CD4-positive, alpha-beta T cell treated with Interleukin-10 for 1 hour (primary cell): ENCODE measurements around the gene ABCB10.
"Not testable (repeated sequence)": the region's sequence is repeated elsewhere in the genome, so short reads cannot be mapped to it uniquely, and the experiment has no call there.

Experiments used
- DNase-seq: peaks from one replicate; pipeline ENCODE4 v3.0.0-alpha.2; 2020

The ABCB10 gene

DNA sequence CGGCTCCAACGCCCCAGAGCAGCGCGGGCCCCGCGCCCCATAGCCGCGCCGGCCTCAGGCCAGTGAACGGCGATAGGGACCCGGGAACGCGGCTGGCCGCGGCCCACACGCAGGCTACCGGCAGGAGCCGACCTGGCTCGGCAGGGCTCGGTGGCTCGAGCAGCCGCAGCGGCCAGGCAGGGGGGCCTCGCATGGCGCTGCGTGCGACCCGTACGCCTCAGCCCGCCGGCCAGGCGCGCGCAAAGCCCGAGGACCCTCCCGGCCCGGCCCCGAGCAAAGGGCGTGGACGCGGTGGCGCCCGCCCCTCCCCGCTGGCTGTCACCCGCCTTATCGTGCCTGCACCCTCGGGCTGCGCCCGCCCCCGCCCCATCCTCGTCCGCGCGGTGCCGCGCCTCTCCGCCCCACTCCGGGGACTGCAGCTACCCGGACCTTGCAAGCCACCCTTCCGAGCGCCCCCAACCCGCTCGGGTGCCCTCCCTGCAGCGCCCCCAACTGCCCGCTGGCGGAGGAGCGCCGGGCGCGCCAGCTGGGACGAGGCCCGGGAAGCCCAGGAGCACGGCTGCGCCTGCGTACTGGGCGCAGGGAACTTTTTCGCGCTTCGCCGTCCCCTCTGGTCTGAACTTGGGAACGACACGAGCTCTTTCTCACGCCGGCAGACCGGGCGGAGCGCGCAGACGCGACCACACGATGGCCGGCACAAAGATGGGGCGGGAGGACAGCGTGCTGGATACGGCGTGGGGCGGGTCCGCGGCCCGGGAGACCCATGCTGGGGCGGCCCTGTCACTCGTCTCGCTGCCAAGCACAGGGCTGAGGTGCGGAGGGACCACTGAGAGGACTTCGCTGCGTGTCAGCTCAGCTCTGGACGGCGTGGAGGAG, at the start of gene ABCB10:
TSS of gene ABCB10 (minus strand) at position 248 of the 876 bp plus-strand sequence. CDS start at position 193, 55 bp downstream.
- DNase-seq, result peak; percentile 92

DNA sequence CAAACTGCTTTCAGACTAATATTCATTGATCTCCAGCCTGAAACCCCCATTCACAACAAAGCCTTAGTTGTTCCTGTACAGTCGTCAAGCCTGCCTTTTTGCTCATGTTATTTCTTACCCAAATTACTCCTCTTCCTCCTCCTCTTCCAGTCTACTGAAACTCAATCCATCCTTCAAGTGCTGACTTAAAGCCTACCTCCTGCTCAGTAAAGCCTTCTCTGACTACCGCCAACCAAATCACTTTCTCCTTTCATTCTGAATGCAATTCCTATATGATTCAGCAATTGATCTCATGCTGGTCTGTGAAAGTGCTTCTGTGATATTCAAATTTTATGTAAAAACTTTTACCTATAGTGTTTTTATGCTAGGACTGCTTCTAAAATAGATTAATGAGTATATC, 48.9 kb upstream of the ABCB10 start:
- no peak for DNase-seq

GRCh38 chr1:229603371-229604005, 45.0 kb upstream of the ABCB10 start:
- DNase-seq, result no peak

- no peak for DNase-seq
Measured at GRCh38 chr1:229600229-229600628, 41.7 kb upstream of the ABCB10 start.

- no peak for DNase-seq
Measured at GRCh38 chr1:229599218-229599954, 40.9 kb upstream of the ABCB10 start.

GRCh38 chr1:229597877-229598276, 39.4 kb upstream of the ABCB10 start:
- no peak for DNase-seq

- DNase-seq, result no peak
Measured at GRCh38 chr1:229596925-229597699, 38.6 kb upstream of the ABCB10 start.

DNA sequence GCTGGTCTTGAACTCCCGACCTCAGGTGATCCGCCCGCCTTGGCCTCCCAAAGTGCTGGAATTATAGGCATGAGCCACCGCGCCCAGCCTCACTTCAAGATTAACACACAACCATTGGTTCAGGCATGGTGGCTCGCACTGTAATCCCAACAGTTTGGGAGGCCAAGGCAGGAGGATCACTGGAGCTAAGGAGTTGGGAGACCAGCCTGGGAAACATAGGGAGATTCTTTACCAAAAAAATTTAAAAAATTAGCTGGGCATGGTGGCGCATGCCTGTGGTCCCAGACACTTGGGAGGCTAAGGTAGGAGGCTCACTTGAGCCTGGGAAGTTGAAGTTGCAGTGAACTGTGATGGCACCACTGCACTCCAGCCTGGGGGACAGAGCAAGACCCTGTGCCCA, 37.4 kb upstream of the ABCB10 start:
- DNase-seq, result not testable (repeated sequence)

- DNase-seq, result no peak
Measured at GRCh38 chr1:229594227-229595008, 35.9 kb upstream of the ABCB10 start.

DNA sequence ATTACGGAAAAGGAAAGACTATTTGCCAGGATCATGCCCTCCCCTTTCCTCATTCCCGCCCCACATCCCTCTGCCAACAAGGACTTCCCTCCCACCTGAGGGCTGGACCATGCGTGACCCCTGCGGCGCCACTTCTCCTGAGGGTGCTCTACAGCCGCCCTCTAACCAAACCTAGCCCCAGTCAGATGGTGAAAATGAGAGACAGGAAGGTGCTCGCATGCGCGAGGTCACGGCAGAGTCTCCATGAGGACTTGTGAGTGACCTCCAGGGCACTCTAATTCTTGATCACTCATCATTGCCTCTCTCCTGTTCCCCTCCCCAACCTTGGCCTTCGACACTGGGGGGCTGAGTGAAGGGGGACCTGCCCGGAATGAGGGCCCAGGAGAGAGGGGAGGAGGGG, 35.3 kb upstream of the ABCB10 start:
- DNase-seq, result no peak

- no peak for DNase-seq
Measured at GRCh38 chr1:229590119-229590518, 31.6 kb upstream of the ABCB10 start.

DNA sequence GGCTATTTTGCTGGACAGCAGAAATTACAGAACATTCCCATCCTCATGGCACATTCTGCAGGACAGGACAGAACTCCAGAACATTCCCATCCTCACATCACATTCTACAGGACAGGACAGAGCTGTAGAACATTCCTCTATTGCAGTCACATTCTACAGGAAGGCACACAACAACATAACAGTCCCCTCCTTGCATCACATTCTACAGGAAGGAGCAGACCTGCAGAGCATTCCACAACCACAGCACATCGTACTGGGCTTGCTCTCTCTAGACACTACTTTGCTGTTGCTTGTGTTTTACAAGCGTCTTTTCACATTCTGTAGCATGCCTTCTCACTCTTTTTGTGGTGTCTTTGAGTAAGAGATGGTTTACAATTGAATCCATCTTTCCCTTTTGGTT, 26.8 kb upstream of the ABCB10 start:
- DNase-seq, result no peak

GRCh38 chr1:229582715-229583114, 24.2 kb upstream of the ABCB10 start:
- no peak for DNase-seq

GRCh38 chr1:229582011-229582694, 23.6 kb upstream of the ABCB10 start:
- DNase-seq, result no peak

DNA sequence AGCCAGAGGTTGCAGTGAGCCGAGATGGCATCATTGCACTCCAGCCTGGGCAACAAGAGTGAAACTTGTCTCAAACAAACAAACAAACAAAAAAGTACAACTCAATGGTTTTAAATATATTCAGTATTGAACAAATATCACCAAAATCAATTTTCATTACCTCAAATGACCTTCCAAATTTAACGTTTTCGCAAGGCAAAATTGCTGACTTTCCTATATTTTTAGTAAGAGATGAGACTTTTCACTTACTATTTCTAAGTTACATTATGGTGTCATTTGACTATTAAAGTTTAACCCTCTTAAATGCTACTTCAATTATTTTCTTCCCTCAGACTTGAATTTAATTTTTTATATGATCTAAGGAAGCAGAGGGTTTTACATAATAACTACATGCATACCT, 23.0 kb upstream of the ABCB10 start:
- no peak for DNase-seq

DNA sequence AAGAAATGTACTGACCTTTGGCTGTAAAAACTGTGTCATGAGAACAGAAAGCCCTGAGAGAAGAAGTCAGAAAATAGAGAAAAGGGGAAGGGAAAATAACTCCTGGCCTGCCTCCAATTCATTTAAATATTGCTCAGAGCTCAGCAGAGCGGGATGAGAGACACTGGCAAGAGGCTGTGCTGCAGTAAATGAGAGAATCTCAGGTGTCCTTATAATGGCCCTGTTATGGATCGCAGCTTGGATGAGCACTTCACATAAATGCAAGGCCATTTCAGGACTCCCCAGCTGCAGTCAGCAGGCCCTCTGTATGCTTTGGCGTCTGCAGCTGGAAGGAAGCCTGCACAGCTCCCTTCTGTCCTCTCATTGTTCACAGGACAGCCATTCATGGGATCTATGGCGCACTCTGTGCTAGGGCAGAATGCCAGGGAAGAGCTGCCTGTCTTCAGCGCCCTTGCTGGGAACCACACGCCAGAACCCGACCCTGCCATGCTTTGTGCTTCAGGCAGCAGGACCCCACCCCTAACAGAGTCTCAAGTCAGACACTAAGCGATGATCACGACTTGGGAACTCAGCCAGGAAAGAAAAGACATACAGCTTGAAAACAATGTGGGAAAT, 20.7 kb upstream of the ABCB10 start:
- DNase-seq, result no peak

GRCh38 chr1:229578168-229579058, 19.9 kb upstream of the ABCB10 start:
- no peak for DNase-seq

- DNase-seq, result no peak
Measured at GRCh38 chr1:229574679-229575442, 16.4 kb upstream of the ABCB10 start.

DNA sequence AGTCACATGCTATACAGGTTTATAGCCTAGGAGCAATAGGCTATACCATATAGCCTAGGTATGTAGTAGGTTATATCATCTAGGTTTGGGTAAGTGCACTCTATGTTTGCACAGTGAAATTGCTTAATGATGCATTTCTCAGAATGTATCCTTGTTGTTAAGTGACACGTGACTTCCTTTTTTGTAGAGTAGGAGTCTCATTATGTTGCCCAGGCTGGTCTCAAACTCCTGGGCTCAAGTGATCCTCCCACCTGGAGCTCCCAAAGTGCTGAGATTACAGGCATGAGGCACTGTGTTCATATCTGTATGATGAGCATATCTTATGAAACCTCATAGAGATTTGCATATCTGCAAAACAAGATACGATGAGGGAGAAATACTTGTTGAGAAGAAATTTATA, 13.8 kb upstream of the ABCB10 start:
- no peak for DNase-seq
